ENCODE results near the gene NIPA2.

The NIPA2 gene

DNA sequence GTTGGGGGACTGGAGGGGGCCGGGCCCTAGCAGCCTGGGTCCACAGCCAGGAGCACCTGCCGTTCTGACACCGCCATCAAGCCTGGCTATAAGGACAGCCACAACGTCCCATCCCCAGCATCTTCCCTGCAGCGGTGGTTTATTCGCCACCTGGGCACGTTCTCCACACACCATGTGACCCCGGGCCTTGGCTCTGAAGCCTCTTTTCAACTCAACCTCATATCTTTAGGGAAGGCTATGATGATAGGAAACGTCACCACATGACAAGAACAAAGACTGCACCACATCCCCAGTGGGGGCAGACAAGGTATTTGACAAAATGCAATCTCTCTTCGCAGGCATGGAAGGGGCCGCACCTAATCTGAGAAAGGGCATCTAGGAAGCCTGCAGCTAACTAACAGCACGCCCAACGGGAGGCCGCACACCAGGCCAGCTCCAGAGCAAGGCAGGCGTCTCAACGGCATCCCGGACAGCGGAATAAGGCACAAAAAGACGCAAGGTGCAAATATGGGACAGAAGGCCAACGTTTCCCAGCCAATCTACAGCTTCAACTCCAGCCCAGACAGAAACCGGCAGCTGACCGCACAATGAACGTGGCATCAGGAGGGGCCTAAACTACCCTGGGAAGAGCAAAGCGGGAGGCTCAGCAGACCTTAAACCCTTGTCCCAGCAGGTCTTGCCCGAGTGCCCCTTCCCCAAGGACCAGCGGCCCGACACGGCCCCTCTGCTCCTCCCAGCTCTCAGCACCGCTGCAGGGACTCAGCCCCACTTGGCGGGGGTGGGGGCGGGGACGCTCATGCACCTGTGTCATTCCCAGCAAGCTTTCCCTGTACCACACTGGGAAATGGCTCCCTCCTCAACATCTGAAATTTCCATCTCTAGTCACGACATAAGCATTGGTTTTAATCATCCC is 41.9 kb downstream of the NIPA2 start:
- DNase-seq, result no peak

GRCh38 chr15:22880981-22881738 is 42.7 kb downstream of the NIPA2 start:
- no peak for DNase-seq

DNA sequence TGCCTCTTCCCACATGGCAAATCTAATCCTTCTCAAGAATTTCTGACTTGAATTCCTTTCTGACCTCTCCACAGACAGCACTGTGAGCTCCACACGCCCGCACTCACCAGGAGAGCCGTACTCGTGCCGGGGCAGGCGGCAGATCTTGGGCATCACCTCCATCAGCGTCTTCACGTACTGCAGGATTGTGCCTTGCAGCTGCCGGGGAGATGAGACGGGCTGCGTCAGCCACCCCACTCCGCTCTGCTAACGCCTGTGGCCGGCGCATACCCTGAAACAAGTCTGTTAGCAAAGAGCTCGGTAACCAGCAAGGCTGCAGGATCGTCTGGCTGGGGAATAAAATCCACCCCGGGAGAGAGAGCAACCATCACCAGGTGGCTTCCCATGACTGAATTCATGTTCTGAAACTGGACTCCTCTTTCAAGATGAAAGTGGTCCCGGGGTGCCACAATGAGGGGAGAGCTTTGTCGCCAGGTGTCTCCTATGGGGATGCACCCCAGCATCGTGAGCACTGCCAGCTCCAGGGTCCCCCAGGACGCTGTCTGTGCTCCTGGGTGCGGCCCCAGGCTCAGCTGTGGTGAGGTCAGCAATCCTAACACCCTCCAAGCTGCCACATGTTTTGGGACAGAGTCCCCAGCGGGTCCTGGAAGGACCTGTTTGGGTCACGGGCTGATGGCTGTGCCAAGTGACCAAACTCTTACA is 43.4 kb downstream of the NIPA2 start:
- DNase-seq, result no peak

DNA sequence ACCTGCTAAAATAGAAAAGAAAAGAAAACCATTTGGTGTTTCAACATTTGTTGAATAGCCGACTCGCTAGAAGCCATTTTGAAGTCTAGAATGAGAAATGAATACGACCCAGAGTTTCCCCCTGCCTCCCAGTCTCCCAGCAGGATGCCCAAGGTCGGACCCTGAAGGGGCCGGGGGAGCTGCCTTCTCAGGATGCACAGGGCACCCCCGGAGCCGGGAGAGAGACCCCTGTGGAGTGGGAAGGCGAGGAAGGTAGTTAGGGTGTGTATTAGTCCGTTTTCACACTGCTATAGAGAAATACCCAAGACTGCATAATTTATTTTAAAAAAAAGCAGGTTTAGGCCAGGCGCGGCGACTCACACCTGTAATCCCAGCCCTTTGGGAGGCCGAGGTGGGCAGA is 44.7 kb downstream of the NIPA2 start:
- DNase-seq, result no peak

DNA sequence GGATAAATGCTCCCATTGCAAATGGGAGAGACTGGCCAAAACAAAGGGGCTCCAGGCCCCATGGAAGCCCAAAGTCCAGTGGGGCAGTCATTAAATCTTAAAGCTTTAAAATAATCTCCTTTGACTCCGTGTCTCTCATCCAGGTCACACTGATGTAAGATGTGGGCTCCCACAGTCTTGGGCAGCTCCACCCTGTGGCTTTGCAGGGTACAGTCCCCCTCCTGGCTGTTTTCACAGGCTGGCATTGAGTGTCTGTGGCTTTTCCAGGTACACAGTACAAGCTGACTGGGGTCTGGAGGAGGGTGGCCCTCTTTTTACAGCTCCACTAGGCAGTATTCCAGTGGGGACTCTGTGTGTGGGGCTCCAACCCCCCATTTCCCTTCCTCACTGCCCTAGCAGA is 45.9 kb downstream of the NIPA2 start:
- DNase-seq, result no peak

DNA sequence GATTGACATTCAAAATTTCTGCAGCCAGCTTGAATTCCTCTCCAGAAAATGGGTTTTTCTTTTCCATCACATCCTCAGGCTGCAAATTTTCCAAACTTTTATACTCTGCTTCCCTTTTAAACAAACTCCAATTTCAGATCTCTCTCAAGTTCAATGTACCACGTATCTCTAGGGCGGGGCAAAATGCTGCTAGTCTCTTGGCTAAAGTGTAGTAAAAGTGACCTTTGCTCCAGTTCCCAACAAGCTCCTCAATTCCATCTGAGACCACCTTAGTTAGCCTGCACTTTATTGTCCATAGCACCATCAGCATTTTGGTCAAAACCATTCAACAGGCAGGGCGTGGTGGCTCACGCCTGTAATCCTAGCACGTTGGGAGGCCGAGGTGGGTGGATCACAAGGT is 46.7 kb downstream of the NIPA2 start:
- no peak for DNase-seq

DNA sequence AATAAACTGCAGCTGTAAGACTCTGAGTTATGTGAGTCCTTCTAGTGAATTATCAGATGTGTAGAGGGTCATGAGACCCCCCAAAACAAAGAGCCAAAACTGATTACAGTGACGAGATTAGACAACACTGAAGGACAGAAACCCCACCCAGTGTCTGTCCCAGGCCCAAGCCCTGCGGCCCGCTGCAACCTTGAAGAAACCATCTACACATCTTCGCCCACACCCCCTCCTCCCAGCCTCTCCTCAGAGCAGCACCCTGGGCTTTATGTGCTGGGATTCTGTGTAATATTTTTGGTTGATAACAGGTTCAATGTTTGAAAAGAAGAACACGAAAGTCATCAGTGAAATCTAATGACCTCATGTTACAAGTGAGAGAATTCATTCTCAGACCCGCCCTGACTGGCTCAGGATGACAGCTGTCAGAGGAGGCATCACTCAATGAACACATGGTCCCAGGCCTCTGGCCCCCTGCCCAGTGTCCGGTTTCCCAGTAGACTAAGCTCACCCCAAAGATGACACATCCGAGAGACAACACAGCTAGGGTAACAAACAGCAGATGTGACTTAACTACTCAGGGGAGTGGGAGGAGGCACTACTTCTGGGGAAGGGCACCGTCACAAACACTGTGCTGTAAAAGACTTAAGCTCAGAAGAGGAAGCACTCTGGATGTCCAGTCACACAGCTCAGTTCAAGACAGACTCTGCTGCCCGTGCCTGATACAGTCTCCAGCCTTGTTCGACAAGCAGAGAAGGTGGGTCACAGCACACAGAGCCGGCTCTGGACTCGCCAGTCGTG is 48.9 kb downstream of the NIPA2 start:
- no peak for DNase-seq

DNA sequence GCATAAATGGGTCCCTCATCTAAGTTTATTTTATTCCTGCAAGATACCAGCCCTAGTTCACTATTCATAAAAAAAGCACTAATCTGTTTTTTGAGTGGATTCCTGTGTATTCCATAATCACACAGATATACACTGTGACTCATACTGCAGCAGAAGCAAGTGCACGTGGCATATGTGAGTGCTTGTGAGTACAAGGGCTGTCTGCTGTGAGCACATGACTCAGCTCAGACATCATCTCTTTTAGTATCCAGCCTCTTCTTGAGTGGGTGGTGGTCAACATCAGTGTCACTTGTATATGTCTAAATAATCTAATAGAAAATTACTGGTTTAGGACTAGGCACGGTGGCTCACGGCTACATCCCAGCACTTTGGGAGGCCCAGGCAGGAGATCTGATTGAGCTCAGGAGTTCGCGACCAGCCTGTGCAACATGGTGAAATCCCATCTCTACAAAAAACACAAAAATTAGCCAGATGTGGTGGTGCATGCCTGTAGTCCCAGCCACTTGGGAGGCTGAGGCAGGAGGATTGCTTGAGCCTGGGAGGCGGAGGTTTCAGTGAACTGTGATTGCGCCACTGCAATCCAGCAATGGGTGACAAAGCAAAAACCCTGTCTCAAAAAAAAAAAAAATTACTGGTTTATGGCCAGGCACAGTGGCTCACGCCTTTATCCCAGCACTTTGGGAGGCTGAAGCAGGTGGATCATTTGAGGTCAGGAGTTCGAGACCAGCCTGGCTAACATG is 49.8 kb downstream of the NIPA2 start:
- no peak for DNase-seq

GRCh38 chr15:22889146-22889818 is 50.8 kb downstream of the NIPA2 start:
- no peak for DNase-seq

DNA sequence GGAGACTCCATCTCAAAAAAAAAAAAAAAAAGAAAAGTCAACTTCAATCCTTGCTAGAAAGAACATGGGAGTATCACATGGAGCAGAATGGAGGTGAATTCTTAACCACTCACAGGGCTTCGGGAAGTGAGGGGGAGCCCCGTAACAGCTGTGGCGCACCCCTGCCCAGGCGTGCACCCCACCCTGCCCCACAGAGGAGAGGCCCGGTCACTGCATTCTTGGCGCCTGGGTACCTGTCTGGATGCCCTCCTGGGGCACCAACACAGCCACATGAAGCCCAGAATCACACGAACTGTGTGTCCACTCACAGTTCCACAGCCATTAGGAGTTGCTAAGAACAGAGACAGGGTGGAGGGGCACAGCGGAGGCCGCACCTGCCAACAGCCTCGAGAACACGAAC is 51.8 kb downstream of the NIPA2 start:
- no peak for DNase-seq

- DNase-seq, result no peak
Observed at GRCh38 chr15:22891426-22892210, 53.2 kb downstream of the NIPA2 start.

- DNase-seq, result no peak
Observed at GRCh38 chr15:22892333-22892732, 53.9 kb downstream of the NIPA2 start.

DNA sequence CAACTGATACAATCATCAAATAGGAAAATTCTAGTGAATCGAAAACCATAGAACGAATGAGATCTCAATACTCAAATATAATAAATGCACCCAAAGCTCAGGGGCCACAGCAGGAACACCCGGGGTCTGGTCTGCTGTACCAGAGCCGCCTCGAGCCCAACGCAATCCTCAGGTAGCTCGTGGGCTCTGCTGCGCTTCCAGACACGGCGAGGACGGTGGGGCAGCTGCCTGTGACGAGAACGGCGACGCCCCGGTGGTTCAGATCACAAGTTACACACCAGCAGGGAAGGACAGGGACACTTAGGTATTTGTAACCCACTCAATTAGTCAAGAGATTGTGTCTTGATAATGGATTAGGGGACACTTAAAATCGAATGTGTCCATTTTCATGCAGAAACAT is 54.6 kb downstream of the NIPA2 start:
- DNase-seq, result no peak

DNA sequence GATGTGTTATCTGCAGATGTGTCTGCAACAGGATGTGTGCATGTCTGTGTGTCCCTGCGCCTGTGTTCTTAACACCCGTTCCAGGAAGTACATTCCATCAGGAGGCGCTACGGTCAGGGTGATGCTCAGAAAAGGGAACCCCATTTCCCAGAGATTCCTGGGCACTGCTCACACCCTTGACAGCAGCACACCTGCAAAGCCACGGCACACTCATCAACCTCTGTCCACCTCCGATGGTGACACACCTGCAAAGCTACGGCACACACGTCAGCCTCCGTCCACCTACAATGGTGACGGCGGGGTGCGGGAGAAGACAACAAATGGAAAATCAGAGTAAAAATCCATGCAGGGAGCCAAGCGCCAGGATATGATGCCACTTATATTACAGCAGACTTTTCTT is 55.4 kb downstream of the NIPA2 start:
- no peak for DNase-seq

GRCh38 chr15:22895465-22896190 is 57.2 kb downstream of the NIPA2 start:
- DNase-seq, result no peak

DNA sequence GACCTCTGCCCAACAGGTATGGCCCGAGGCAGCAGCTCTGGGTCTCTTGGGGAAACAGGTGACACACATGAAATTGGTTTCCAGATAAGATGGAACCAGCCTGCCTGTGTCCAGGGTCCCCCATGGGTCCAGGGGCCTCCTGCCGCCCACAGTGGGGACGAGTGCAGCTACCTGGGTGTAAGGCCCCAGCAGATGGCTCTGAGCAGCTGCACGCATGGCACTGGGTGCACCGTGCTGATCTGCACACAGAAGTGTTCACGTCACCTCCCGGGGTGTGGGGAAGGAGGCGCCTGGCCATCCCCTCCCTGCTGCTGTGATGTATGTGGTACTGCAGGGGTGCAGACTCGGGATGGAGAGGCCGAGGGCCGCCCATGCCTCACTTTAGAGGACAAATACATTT is 63.6 kb downstream of the NIPA2 start:
- no peak for DNase-seq

GRCh38 chr15:22902578-22902977 is 64.1 kb downstream of the NIPA2 start:
- no peak for DNase-seq

DNA sequence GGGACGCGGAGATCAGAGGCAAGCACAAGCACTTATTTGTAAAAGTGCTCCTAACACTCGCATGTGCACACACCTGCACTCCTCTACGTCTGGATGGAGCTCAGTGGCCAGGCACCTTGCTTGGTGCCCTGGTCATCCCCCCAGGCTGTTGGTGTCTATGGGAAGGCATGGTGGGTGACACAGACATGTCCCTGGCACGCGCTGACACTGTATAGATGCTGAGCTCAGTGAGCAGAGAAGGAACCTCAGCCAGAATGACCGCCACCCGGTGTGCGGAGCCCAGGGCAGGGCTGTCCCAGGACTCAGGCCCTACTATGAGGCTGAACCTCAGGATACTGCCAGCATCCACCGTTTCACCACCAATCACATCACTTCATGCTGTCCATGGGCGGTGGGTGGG is 64.5 kb downstream of the NIPA2 start:
- DNase-seq, result no peak

- DNase-seq, result no peak
Observed at GRCh38 chr15:22903427-22903826, 65.0 kb downstream of the NIPA2 start.
